ENCODE results near the gene LKAAEAR1.
A peak's percentile ranks its signal among the peaks of the same experiment; 100 is the strongest.

Gene LKAAEAR1

DNA sequence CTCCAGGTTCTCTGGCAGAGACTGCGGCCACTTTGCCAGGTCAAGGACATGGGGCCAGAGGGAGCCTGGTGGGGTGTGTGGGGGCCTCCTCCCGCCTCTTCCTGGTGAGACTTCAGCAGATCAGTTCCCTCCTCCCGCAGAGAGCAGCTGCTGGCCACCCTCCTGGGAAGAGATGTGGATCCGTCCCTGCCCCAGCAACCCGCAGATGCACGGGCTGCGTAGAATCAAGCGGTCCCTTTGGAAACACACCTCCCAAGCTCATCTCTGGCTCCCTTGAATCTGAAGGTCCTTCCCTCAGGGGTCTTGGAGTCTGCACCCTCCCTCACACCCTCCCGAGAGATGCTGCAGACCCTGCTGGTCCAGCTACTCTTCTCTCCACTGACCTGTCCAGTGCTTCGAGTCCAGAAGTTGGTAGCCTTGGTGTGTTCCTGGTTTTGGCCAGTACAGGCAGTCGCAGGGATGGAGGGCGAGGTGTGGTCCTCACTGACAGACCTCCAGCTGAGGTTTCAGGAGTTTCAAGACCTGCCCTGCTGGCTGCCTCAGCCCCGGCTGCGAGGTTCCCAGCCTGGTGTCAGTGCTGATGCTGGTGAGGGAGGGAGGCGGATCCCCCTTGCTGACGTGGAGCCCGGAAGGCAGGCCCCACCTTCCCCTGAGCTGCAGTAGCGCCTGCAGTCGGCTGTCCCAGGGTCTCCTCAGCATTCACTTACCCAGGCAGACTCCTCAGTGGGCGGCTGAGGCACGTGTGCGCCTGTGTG is 23.0 kb upstream of the LKAAEAR1 start, which contains the start of gene NPBWR2:
Gene NPBWR2, minus strand, starts transcription at position 585 of the 755 bp plus-strand sequence. CDS start 734 bp downstream, outside the sequence.
- H3K27ac ChIP-seq (ENCODE audit: insufficient read depth in 1 of 2, low read depth in 1 of 2, low read length in 2 of 2, poor library complexity in 1 of 2, severe bottlenecking in 2 of 2) = no peak within 1 kb of the TSS
- peak; percentile 63 to 84 (median 79) for DNase-seq
- no peaks in the 10 kb centered on the region for H3K9me3 ChIP-seq (ENCODE audit: control extremely low read depth in 1 of 5, control insufficient read depth in 4 of 5, insufficient read depth in 2 of 5, low read depth in 1 of 5, low read length in 4 of 5)
- ChIA-PET POLR2A (no interaction called here), CTCF (interaction anchor here (1.0 to 7.1 kb wide), 8 partner anchors 7 to 126 kb away, joined by 3 to 67 read pairs (median 4); partner anchors contain the start of genes LKAAEAR1, OPRL1, PRPF6 and RGS19)
- peak within 1 kb of the TSS in 2 of 7 experiments; percentile 44 to 53 for H3K4me3 ChIP-seq (ENCODE audit: control insufficient read depth in 1 of 7, extremely low read depth in 1 of 7, insufficient read depth in 4 of 7, low read depth in 2 of 7, low read length in 6 of 7)
- peaks cover 0 to 55% (median 34%) of the 10 kb centered on the region in 4 experiments for H3K4me1 ChIP-seq (ENCODE audit: control extremely low read depth in 1 of 4, control insufficient read depth in 4 of 4, insufficient read depth in 4 of 4, low read length in 3 of 4)
- 65% methylated on average over 18 of the region's 22 CpGs for WGBS (ENCODE audit: insufficient coverage)
- no peaks in the 10 kb centered on the region for H3K36me3 ChIP-seq (ENCODE audit: control insufficient read depth in 4 of 4, insufficient read depth in 4 of 4, low read length in 3 of 4)
- peaks cover 0 to 3% (median 0%) of the 10 kb centered on the region in 5 experiments for H3K27me3 ChIP-seq (replicated peaks in 2 of 5; ENCODE audit: control insufficient read depth in 4 of 5, insufficient read depth in 5 of 5, low read length in 4 of 5)

DNA sequence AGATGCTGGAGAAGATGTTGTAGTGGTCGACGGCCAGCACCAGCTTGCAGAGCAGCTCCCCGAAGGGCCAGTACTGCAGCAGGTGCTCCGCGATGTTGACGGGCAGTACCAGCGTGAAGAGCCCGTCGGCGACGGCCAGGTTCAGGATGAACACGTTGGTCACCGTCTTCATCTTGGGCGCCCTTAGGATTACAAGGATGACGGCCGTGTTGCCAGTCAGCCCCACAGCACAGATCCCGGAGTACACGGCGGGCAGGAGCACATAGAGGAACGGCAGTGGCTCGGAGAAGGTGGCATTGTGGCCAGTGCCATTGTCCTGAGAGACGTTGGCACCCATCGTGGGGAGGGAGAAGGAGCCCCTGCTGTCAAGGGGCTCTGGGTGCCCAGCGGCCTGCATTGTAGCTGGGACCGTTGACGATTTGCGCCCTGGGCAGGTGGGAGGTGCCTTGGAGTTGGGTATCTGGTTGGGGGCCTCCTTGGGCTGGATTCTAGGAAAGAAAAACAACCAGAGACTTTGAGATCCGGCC is 22.3 kb upstream of the LKAAEAR1 start:
- no peak overlapping the region for H3K27ac ChIP-seq (ENCODE audit: insufficient read depth in 1 of 2, low read depth in 1 of 2, low read length in 2 of 2, poor library complexity in 1 of 2, severe bottlenecking in 2 of 2)
- POLR2A ChIA-PET = no interaction called here
- over 99% methylated on average over 27 of the region's 28 CpGs for WGBS (ENCODE audit: insufficient coverage)
- H3K36me3 ChIP-seq (ENCODE audit: control insufficient read depth in 4 of 4, insufficient read depth in 4 of 4, low read length in 3 of 4) = no peaks in the 10 kb centered on the region
- peaks cover 0 to 53% (median 32%) of the 10 kb centered on the region in 4 experiments for H3K4me1 ChIP-seq (ENCODE audit: control extremely low read depth in 1 of 4, control insufficient read depth in 4 of 4, insufficient read depth in 4 of 4, low read length in 3 of 4)
- no peaks in the 10 kb centered on the region for H3K9me3 ChIP-seq (ENCODE audit: control extremely low read depth in 1 of 5, control insufficient read depth in 4 of 5, insufficient read depth in 2 of 5, low read depth in 1 of 5, low read length in 4 of 5)
- no peak overlapping the region for H3K4me3 ChIP-seq (ENCODE audit: control insufficient read depth in 1 of 7, extremely low read depth in 1 of 7, insufficient read depth in 4 of 7, low read depth in 2 of 7, low read length in 6 of 7)
- no peak for DNase-seq
- H3K27me3 ChIP-seq (replicated peaks in 2 of 5; ENCODE audit: control insufficient read depth in 4 of 5, insufficient read depth in 5 of 5, low read length in 4 of 5) = peaks cover 0 to 3% (median 0%) of the 10 kb centered on the region in 5 experiments
- CTCF ChIA-PET = interaction anchor here (1.3 to 7.1 kb wide), 5 partner anchors 9 to 28 kb away, joined by 3 to 67 read pairs (median 4); partner anchors contain the start of genes LKAAEAR1, OPRL1 and RGS19

DNA sequence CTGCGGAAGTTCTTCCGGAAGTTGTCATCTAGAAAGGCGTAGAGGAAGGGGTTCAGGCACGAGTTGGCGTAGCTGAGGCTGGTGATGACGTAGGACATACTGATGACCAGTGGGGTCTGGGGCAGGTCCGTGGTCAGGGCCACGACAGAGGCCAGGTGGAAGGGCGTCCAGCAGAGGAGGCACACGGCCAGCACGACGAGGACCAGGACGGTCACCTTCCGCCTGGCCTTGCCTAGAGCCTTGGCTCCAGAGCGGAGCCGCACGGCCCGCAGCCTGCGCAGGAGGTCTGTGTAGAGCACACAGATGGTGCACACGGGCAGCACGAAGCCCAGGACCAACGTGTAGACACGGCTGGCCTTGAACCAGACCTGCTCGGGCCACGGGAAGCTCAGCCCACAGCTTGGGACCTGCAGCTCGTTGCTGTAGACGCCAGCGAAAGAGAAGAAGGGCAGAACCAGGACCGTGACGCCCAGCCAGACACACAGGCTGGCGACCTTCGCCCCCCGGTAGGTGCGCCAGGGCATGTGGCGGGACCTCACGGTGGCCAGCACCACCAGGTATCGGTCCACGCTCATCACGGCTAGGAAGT is 21.7 kb upstream of the LKAAEAR1 start:
- H3K9me3 ChIP-seq (ENCODE audit: control extremely low read depth in 1 of 5, control insufficient read depth in 4 of 5, insufficient read depth in 2 of 5, low read depth in 1 of 5, low read length in 4 of 5) = no peaks in the 10 kb centered on the region
- WGBS (ENCODE audit: insufficient coverage) = 97% methylated on average over 38 of the region's 39 CpGs
- ChIA-PET CTCF (interaction anchor here (1.3 to 7.1 kb wide), 3 partner anchors 9 to 22 kb away, joined by 3 to 67 read pairs (median 27); partner anchors contain the start of gene LKAAEAR1), POLR2A (no interaction called here)
- no peak for DNase-seq
- peaks cover 0 to 3% (median 0%) of the 10 kb centered on the region in 5 experiments for H3K27me3 ChIP-seq (replicated peaks in 2 of 5; ENCODE audit: control insufficient read depth in 4 of 5, insufficient read depth in 5 of 5, low read length in 4 of 5)
- H3K36me3 ChIP-seq (ENCODE audit: control insufficient read depth in 4 of 4, insufficient read depth in 4 of 4, low read length in 3 of 4) = no peaks in the 10 kb centered on the region
- H3K4me3 ChIP-seq (ENCODE audit: control insufficient read depth in 1 of 7, extremely low read depth in 1 of 7, insufficient read depth in 4 of 7, low read depth in 2 of 7, low read length in 6 of 7) = no peak overlapping the region
- peaks cover 0 to 50% (median 32%) of the 10 kb centered on the region in 4 experiments for H3K4me1 ChIP-seq (ENCODE audit: control extremely low read depth in 1 of 4, control insufficient read depth in 4 of 4, insufficient read depth in 4 of 4, low read length in 3 of 4)
- no peak overlapping the region for H3K27ac ChIP-seq (ENCODE audit: insufficient read depth in 1 of 2, low read depth in 1 of 2, low read length in 2 of 2, poor library complexity in 1 of 2, severe bottlenecking in 2 of 2)

DNA sequence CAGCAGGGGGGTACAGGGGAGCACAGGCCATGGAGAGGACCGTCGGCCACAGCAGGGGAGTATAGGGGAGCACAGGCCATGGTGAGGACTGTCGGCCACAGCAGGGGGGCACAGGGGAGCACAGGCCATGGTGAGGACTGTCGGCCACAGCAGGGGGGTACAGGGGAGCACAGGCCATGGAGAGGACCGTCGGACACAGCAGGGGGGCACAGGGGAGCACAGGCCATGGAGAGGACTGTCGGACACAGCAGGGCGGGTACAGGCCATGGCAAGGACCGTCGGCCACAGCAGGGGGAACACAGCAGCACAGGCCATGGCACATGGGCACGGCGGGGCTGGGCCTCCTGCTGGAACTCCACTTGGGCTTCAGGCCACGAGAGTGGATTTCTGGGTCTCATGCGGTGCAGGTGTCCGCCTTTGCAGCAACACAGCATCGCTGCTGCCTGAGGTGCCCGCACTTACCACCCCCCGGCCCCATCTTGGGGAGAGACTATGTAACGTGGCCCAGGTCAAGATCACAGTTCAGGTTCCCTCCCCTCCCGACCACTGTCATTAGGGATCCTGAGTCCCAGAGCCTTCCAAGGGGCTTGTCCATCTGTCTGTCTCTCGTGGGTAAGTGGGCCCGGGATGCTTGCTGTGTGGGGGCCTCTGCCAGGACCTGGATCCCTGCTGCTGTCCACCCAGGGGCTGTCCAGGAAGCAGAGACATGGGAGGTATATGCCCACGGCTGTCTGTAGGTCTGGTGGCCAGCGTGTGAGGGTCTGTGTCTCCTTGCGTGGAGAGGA is 20.7 kb upstream of the LKAAEAR1 start:
- Histone ChIP-seq H3K4me3 (ENCODE audit: control insufficient read depth in 1 of 7, extremely low read depth in 1 of 7, insufficient read depth in 4 of 7, low read depth in 2 of 7, low read length in 6 of 7) (no peak overlapping the region), H3K27me3 (replicated peaks in 2 of 5; ENCODE audit: control insufficient read depth in 4 of 5, insufficient read depth in 5 of 5, low read length in 4 of 5) (peaks cover 0 to 3% (median 0%) of the 10 kb centered on the region in 5 experiments), H3K9me3 (ENCODE audit: control extremely low read depth in 1 of 5, control insufficient read depth in 4 of 5, insufficient read depth in 2 of 5, low read depth in 1 of 5, low read length in 4 of 5) (no peaks in the 10 kb centered on the region), H3K4me1 (ENCODE audit: control extremely low read depth in 1 of 4, control insufficient read depth in 4 of 4, insufficient read depth in 4 of 4, low read length in 3 of 4) (peaks cover 0 to 42% (median 31%) of the 10 kb centered on the region in 4 experiments), H3K27ac (ENCODE audit: insufficient read depth in 1 of 2, low read depth in 1 of 2, low read length in 2 of 2, poor library complexity in 1 of 2, severe bottlenecking in 2 of 2) (no peak overlapping the region), H3K36me3 (ENCODE audit: control insufficient read depth in 4 of 4, insufficient read depth in 4 of 4, low read length in 3 of 4) (peaks cover 0 to 5% (median 0%) of the 10 kb centered on the region in 4 experiments)
- DNase-seq = no peak
- 98% methylated on average over 16 of the region's 25 CpGs for WGBS (ENCODE audit: insufficient coverage)
- POLR2A ChIA-PET = no interaction called here
- CTCF ChIA-PET = interaction anchor here (7.1 kb wide), 1 partner anchor 16 kb away, joined by 67 read pairs; no protein-coding TSS in a partner anchor

DNA sequence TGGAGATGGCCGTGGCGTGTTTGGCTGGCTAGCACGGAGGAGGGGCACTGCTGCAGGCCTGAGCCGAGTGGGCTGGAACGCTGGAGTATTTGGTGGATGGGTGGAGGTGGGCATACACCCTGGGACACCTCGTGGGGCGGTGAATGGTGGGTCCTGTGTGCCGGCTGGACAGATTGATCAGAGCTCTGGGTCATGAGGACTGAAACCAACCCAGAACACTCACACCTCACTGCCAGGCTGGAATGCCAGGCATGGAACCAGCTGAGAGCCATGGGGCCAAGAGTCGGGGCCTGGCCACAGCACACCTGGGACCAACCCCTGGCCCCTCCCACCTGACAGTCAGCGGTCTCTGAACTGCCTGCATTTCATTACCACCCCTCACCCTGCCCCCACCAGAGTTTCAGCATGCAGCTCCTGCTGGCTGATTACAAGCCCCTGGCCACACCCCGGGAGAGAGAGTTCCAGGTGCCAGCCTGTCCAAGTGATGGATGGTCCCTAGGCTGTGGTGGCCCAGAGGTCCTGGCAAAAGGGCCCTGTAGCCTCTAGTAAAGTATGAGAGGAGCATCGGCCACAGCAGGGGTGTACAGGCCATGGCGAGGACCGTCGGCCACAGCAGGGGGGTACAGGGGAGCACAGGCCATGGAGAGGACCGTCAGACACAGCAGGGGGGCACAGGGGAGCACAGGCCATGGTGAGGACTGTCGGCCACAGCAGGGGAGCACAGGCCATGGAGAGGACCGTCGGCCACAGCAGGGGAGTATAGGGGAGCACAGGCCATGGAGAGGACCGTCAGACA is 19.9 kb upstream of the LKAAEAR1 start:
- no peaks in the 10 kb centered on the region for H3K9me3 ChIP-seq (ENCODE audit: control extremely low read depth in 1 of 5, control insufficient read depth in 4 of 5, insufficient read depth in 2 of 5, low read depth in 1 of 5, low read length in 4 of 5)
- no peak overlapping the region for H3K27ac ChIP-seq (ENCODE audit: insufficient read depth in 1 of 2, low read depth in 1 of 2, low read length in 2 of 2, poor library complexity in 1 of 2, severe bottlenecking in 2 of 2)
- DNase-seq = no peak
- H3K36me3 ChIP-seq (ENCODE audit: control insufficient read depth in 4 of 4, insufficient read depth in 4 of 4, low read length in 3 of 4) = peaks cover 0 to 12% (median 4%) of the 10 kb centered on the region in 4 experiments
- whole genome bisulfite sequencing (ENCODE audit: insufficient coverage) = 88% methylated on average over 14 of the region's 20 CpGs
- H3K4me1 ChIP-seq (ENCODE audit: control extremely low read depth in 1 of 4, control insufficient read depth in 4 of 4, insufficient read depth in 4 of 4, low read length in 3 of 4) = peaks cover 0 to 38% (median 31%) of the 10 kb centered on the region in 4 experiments
- POLR2A ChIA-PET = no interaction called here
- CTCF ChIA-PET = no interaction called here
- no peak overlapping the region for H3K4me3 ChIP-seq (ENCODE audit: control insufficient read depth in 1 of 7, extremely low read depth in 1 of 7, insufficient read depth in 4 of 7, low read depth in 2 of 7, low read length in 6 of 7)
- peaks cover 0 to 3% (median 0%) of the 10 kb centered on the region in 5 experiments for H3K27me3 ChIP-seq (replicated peaks in 2 of 5; ENCODE audit: control insufficient read depth in 4 of 5, insufficient read depth in 5 of 5, low read length in 4 of 5)
